Activated effector memory CD4-positive, alpha-beta T cell treated with anti-CD3 and anti-CD28 coated beads, Interleukin-2, amount 50 U/mL, for 16 hours (primary cell): ENCODE results near the gene JTB.

ENCODE experiments used
- DNase-seq: peaks from one replicate; pipeline ENCODE4 v3.0.0-alpha.2; 2020

JTB gene

DNA sequence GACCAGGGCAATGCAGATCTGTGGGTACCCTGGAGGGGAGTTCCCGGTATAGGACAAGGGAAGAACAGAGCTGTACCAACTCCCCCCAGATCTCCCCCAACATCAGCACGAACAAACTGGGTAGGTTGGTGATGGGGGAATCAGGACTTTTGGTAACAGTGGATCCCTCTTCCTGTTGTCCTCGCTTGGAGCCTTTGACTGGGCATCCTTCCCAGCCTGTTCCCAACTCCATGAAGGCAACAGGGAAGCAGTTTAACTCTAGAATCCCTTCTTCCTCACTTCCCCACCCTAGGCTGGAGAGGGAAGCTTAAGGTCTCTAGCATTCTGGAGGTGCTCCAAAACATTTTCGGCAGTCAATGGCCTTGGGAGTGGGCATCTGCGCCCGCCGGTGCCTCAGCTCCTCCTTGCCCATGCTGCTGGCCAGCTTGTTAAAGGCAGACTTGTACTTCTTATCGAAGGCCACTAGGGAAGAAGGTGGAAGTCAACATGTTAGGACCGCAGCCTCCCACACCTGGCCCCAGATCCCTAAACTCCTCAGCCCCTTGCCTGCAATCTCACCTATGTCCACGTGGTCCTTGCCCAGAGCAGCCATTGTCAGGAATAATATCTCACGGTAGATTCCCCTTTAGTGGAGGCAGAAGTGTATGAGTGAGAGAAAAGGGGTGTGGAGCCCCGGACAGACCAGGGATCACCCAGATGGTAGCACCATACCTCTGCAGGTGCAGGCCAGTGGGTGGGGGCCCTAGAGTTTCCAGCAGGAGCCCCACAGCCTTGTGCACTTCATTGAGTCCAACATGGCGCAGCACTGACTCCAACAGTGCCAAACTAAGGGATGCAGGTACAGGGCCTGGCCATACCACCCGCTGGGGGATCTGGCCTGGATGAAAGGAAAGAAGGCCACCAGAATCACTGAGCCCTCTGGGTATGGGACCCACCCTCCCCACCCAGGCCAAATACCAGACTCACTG lies 47.2 kb downstream of the JTB start:
- DNase-seq: peak; percentile 55

DNA sequence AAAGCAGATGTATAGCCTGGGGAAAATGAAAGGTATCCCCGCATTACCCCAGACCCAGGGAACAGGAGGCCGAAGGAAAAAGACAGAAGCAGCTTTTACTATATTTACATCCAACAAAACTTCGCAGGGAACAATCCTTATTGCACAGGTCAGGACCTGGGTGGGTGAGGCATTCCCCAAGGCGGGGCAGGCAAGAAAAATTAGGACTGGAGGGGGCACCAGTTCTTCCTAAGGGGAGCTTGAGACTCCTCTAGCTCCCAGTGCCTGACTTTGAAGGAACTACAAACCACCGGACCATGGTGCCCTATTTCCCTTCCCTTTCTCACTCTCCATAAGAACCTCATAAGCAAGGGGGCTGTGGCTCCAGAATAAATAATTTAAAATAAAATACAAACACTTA lies 48.0 kb downstream of the JTB start:
- DNase-seq: no peak

DNA sequence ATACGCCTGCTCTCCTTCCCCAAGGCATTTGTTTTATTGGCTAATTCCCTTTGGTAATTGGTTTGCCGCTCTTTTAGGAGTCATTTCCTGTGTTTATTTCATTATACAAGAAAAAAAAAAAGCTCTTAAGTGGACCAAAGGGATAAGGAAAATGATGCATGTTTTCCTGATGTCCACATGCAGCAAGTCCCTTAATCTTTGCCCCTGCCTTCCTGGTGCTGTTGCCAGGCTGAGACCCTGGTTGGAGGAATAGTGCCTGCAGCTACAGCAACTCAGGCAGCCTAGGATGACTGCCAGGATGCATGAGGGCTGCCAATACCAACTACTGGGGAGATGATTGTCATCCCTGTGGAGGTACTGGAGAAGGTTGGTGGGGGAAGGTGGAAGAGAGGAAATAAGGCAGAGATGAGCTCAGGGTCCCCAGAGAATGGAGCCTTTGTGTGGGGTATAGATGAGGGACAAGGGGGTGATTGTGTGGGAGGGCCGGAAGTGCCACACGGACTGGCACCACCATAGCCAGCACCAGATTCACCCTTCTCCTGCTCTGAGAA lies 48.6 kb downstream of the JTB start:
- DNase-seq: peak; percentile 30

DNA sequence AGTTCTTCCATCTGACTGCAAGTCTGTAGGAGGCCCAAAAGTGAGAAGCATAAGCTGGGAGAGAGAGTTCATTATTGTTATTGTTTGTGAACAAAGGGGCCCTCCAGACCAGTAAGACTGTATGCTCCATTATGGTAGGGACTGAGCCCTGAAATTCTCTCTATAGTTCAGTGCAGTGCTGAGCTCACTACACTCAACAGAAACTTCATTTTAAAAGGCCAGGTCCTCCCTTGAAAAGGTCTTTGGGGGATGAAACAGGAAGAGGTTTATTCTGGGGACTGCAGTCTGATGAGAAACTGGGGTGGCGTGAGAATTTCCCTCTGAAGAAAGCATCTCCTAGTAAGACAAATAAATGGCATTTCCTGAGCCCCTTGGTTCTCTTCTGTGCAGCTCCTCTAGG lies 49.2 kb downstream of the JTB start:
- peak; percentile 10 for DNase-seq

DNA sequence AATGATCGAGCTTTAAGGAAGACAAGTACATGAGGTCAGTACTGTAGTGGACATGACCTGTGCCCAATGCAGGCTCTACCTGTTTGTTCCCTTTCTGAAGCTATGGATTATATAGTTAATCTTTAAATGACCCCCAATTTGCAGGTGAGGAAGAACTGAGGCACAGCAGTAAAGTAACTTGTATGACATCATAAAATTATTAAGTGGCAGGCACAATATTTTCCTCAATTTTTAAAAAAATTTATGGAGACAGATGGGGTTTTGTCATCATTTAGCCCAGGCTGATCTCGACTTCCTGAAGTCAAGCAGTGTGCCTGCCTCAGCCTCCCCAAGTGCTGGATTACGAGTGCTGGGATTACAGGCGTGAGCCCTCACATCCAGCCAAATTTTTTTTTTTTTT lies 51.1 kb downstream of the JTB start:
- no peak for DNase-seq
